ENCODE data around the gene DOK4. TPM values are rescaled to one million over a fixed set of nuclear protein-coding genes. Genes with fewer than 3 reads are reported as not detected.

DOK4 gene
- total and polyA plus RNA-seq, 2 of the 8 experiments (the other 6 are each of a cell fraction or from before 2014, with no cell fraction given) = 24.0 to 28.9 TPM

DNA sequence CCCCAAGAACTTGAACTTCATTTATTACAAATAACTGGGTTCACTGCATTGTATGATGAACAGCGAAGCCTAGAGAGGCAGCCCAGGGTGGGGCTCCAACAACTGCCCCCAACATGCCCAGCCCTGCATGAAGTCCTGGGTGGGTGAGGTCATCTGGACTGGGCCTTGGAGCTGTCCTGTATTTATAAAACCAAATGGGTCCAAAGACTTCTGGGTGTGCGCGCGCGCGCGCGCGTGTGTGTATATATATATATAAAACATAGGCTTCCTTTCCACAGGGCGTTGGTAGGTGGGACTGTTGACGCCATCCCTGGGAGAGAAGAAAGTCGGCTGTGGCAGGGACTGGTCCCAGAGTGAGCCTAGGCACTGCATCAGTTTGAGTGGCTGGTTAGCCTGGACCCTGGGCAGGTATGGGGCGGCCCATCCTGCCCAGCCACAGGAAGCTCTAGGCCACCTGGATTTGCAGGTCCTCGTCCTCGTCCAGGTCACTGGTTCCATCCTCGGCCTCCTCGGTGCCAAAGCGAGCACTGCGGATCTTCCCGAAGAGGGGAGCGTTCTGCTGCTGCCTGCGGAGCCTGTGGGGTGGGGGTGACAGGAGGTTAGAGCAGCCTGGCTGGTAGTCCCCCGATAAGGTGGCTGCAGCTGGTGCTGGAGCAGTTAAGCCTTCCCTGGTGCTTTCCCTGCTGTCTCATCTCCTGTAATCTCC, 26.2 kb upstream of the DOK4 start (continued):
- TF ChIP-seq, protein P1, sequence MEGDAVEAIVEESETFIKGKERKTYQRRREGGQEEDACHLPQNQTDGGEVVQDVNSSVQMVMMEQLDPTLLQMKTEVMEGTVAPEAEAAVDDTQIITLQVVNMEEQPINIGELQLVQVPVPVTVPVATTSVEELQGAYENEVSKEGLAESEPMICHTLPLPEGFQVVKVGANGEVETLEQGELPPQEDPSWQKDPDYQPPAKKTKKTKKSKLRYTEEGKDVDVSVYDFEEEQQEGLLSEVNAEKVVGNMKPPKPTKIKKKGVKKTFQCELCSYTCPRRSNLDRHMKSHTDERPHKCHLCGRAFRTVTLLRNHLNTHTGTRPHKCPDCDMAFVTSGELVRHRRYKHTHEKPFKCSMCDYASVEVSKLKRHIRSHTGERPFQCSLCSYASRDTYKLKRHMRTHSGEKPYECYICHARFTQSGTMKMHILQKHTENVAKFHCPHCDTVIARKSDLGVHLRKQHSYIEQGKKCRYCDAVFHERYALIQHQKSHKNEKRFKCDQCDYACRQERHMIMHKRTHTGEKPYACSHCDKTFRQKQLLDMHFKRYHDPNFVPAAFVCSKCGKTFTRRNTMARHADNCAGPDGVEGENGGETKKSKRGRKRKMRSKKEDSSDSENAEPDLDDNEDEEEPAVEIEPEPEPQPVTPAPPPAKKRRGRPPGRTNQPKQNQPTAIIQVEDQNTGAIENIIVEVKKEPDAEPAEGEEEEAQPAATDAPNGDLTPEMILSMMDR (IDR thresholded peaks at IDR 0.05; ENCODE audit: control extremely low read depth in 1 of 3, insufficient read depth in 1 of 3, low read depth in 1 of 3, low read length in 3 of 3) = no peak
- no peak for TF ChIP-seq NANOG (IDR thresholded peaks at IDR 0.05; ENCODE audit: insufficient read depth, low read depth, low read length, poor library complexity, severe bottlenecking)
- no peak for TF ChIP-seq CHD2 (IDR thresholded peaks at IDR 0.05; ENCODE audit: low read length)
- TF ChIP-seq, protein P2, sequence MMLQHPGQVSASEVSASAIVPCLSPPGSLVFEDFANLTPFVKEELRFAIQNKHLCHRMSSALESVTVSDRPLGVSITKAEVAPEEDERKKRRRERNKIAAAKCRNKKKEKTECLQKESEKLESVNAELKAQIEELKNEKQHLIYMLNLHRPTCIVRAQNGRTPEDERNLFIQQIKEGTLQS (IDR thresholded peaks at IDR 0.05; ENCODE audit: insufficient read depth, low read depth, low read length) = no peak

Data from H1 (cell line).